Measurements from ENCODE around the gene LYZL4.

DNA sequence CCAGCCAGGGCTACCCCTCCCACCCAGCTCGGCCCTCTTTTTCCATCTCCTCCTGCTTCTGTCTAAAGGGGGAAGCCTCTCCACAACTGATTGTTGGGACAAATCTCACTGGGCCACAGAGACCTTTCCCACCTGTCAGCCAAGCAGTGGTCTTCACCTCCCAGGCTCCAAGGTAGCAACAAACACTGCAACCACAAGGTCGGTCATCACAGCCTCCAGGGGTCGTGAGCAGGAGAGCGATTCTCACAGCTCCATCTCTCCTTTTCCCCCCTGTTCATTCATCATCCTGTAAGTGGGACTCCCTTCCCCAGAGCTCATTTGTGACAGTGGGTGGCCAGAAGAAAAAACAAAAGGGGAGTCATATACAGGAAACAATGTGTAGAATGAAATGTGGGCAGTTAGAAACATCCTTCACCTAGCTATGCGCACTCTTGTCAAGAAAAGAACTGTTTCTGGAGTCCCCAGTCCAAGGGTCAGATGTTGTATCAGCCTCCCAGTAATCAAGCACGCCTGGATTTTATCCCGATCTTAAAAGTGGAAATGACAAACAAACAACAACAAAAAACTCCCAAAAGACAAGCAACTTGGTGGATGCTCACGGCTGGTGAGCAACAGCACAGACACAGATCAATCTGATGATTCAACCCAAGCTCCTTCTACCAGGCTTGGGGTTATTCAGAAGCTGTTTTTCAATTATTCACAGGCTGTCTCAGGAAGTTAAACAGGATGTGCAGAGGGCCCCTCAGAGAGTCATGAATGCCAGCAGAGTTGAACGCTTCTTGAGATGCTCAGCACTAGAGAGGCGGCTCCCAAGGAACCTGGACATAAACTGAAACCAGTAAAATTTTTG, 22.4 kb downstream of the LYZL4 start:
- no peak for TF ChIP-seq CSDC2 (CRISPR knock-in tag; IDR thresholded peaks at IDR 0.05)
- no peak for TF ChIP-seq RARB (CRISPR knock-in tag; IDR thresholded peaks at IDR 0.05)
